ENCODE measurements around the gene CSDE1.

DNA sequence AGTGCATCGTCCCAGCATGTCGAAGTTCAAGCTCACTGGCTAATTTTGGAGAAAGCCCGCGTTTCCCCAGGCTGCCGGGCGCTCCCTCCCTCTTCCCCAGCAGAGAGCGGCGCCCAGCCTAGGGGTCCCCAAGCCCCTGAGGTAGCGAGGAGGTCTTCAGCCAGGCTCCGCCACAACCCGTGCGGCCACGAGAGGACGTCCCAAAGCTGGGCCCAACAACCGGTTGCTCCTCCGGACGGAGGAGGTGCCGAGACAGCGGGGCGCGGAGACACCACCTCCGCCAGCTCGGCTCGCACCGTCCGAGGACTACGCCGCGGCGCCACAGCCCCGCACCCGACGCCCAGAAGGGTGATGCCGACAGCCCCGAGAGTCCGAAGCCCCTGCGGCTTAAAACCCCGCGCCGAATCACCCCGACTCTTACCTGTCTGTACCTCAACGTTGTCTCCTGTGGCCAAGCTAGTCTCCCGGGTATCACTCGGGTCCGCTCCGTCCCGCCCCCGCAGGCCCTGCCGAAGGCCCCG lies 88.2 kb downstream of the CSDE1 start, which contains the start of gene DENND2C:
- TF ChIP-seq POLR2A (IDR thresholded peaks at IDR 0.05) = peak in 1 of 2 donors; percentile 86
- TF ChIP-seq, protein P1, sequence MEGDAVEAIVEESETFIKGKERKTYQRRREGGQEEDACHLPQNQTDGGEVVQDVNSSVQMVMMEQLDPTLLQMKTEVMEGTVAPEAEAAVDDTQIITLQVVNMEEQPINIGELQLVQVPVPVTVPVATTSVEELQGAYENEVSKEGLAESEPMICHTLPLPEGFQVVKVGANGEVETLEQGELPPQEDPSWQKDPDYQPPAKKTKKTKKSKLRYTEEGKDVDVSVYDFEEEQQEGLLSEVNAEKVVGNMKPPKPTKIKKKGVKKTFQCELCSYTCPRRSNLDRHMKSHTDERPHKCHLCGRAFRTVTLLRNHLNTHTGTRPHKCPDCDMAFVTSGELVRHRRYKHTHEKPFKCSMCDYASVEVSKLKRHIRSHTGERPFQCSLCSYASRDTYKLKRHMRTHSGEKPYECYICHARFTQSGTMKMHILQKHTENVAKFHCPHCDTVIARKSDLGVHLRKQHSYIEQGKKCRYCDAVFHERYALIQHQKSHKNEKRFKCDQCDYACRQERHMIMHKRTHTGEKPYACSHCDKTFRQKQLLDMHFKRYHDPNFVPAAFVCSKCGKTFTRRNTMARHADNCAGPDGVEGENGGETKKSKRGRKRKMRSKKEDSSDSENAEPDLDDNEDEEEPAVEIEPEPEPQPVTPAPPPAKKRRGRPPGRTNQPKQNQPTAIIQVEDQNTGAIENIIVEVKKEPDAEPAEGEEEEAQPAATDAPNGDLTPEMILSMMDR (IDR thresholded peaks at IDR 0.05 in 4 of 5, conservative IDR thresholded peaks at IDR 0.05 in 1 of 5) = peak in 2 of 5 experiments; percentile 4 to 8

Measured in gastrocnemius medialis (tissue), 4 donors.